ENCODE results near the gene SMYD2. TPM values are rescaled to one million over a fixed set of nuclear protein-coding genes. Genes with fewer than 3 reads are reported as not detected.

The SMYD2 gene
- total and polyA plus RNA-seq, 5 donors from 2014 or later, result 30.9 to 52.3 (median 46.4) TPM

GRCh38 chr1:214351551-214352277 is 70.8 kb downstream of the SMYD2 start:
- Histone ChIP-seq H3K4me1 (ENCODE audit: control insufficient read depth, insufficient read depth, low read length, poor library complexity, severe bottlenecking) (no peaks in the 10 kb centered on the region), H3K4me3 (ENCODE audit: low read depth, low read length) (no peak overlapping the region), H3K27ac (ENCODE audit: insufficient read depth, low read length, poor library complexity, severe bottlenecking) (no peak overlapping the region), H3K36me3 (ENCODE audit: control insufficient read depth, insufficient read depth, low read length) (no peaks in the 10 kb centered on the region), H3K9me3 (ENCODE audit: control insufficient read depth in 2 of 2, low read length in 2 of 2) (no peaks in the 10 kb centered on the region), H3K27me3 (ENCODE audit: control insufficient read depth, insufficient read depth, low read length) (no peaks in the 10 kb centered on the region)
- DNase-seq (no peak), ATAC-seq (ENCODE audit: low read depth in 2 of 2) (no peak)
- Mint-ChIP-seq H3K27ac (no peak overlapping the region), H3K27me3 (peaks cover under 1% of the 10 kb centered on the region), H3K4me3 (no peak overlapping the region), H3K4me1 (no peaks in the 10 kb centered on the region), H3K36me3 (peaks cover 3% of the 10 kb centered on the region), H3K9me3 (no peaks in the 10 kb centered on the region)

DNA sequence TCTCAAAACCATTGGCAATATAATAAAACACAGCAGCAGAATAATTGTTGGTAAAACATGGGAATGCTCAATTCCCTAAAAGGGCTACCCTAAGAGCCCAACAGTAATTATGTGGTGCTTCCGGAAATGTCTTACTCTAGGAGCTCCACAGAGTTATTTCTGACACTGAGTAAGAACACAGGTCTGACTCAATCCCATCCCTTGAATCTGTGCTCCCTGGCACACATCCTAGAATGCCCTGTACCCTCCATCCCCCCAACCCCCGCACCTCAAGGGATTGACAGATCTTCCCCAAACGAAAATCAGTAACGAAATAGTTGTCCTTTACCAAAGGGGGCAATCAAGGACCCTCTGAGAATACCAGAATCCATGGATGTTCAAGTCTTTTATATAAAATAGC is 71.9 kb downstream of the SMYD2 start:
- peaks cover 9% of the 10 kb centered on the region for H3K27me3 Mint-ChIP-seq
- no peaks in the 10 kb centered on the region for H3K9me3 Mint-ChIP-seq
- H3K27ac ChIP-seq (ENCODE audit: insufficient read depth, low read length, poor library complexity, severe bottlenecking), result no peak overlapping the region
- H3K36me3 ChIP-seq (ENCODE audit: control insufficient read depth, insufficient read depth, low read length), result no peaks in the 10 kb centered on the region
- DNase-seq (no peak), ATAC-seq (ENCODE audit: low read depth in 2 of 2) (no peak)
- no peaks in the 10 kb centered on the region for H3K27me3 ChIP-seq (ENCODE audit: control insufficient read depth, insufficient read depth, low read length)
- H3K4me1 ChIP-seq (ENCODE audit: control insufficient read depth, insufficient read depth, low read length, poor library complexity, severe bottlenecking), result no peaks in the 10 kb centered on the region
- H3K4me1 Mint-ChIP-seq, result no peaks in the 10 kb centered on the region
- H3K36me3 Mint-ChIP-seq, result peaks cover 3% of the 10 kb centered on the region
- no peaks in the 10 kb centered on the region for H3K9me3 ChIP-seq (ENCODE audit: control insufficient read depth in 2 of 2, low read length in 2 of 2)
- H3K4me3 Mint-ChIP-seq, result no peak overlapping the region
- H3K4me3 ChIP-seq (ENCODE audit: low read depth, low read length), result no peak overlapping the region
- no peak overlapping the region for H3K27ac Mint-ChIP-seq

- DNase-seq, result no peak
- Mint-ChIP-seq H3K27me3 (peaks cover 12% of the 10 kb centered on the region), H3K9me3 (no peaks in the 10 kb centered on the region), H3K36me3 (peaks cover 3% of the 10 kb centered on the region), H3K4me1 (no peaks in the 10 kb centered on the region), H3K4me3 (no peak overlapping the region), H3K27ac (no peak overlapping the region)
- Histone ChIP-seq H3K27me3 (ENCODE audit: control insufficient read depth, insufficient read depth, low read length) (no peaks in the 10 kb centered on the region), H3K4me1 (ENCODE audit: control insufficient read depth, insufficient read depth, low read length, poor library complexity, severe bottlenecking) (no peaks in the 10 kb centered on the region), H3K9me3 (ENCODE audit: control insufficient read depth in 2 of 2, low read length in 2 of 2) (no peaks in the 10 kb centered on the region), H3K36me3 (ENCODE audit: control insufficient read depth, insufficient read depth, low read length) (no peaks in the 10 kb centered on the region), H3K4me3 (ENCODE audit: low read depth, low read length) (no peak overlapping the region), H3K27ac (ENCODE audit: insufficient read depth, low read length, poor library complexity, severe bottlenecking) (no peak overlapping the region)
- no peak for ATAC-seq (ENCODE audit: low read depth in 2 of 2)
These were observed 73.6 kb downstream of the SMYD2 start for GRCh38 chr1:214354440-214355148.

- Histone ChIP-seq H3K27ac (ENCODE audit: insufficient read depth, low read length, poor library complexity, severe bottlenecking) (no peak overlapping the region), H3K27me3 (ENCODE audit: control insufficient read depth, insufficient read depth, low read length) (peaks cover 2% of the 10 kb centered on the region), H3K9me3 (ENCODE audit: control insufficient read depth in 2 of 2, low read length in 2 of 2) (no peaks in the 10 kb centered on the region), H3K36me3 (ENCODE audit: control insufficient read depth, insufficient read depth, low read length) (no peaks in the 10 kb centered on the region), H3K4me3 (ENCODE audit: low read depth, low read length) (no peak overlapping the region), H3K4me1 (ENCODE audit: control insufficient read depth, insufficient read depth, low read length, poor library complexity, severe bottlenecking) (no peaks in the 10 kb centered on the region)
- no peak overlapping the region for H3K27ac Mint-ChIP-seq
- peaks cover 0 to 1% (median 0%) of the 10 kb centered on the region in 7 donors for H3K9me3 Mint-ChIP-seq
- no peaks in the 10 kb centered on the region for H3K36me3 Mint-ChIP-seq
- H3K4me3 Mint-ChIP-seq, result no peak overlapping the region
- DNase-seq (no peak), ATAC-seq (ENCODE audit: low read depth in 2 of 2) (no peak)
- no peaks in the 10 kb centered on the region for H3K4me1 Mint-ChIP-seq
- H3K27me3 Mint-ChIP-seq, result peaks cover 12% of the 10 kb centered on the region
These were observed 79.2 kb downstream of the SMYD2 start for GRCh38 chr1:214360116-214360515.

DNA sequence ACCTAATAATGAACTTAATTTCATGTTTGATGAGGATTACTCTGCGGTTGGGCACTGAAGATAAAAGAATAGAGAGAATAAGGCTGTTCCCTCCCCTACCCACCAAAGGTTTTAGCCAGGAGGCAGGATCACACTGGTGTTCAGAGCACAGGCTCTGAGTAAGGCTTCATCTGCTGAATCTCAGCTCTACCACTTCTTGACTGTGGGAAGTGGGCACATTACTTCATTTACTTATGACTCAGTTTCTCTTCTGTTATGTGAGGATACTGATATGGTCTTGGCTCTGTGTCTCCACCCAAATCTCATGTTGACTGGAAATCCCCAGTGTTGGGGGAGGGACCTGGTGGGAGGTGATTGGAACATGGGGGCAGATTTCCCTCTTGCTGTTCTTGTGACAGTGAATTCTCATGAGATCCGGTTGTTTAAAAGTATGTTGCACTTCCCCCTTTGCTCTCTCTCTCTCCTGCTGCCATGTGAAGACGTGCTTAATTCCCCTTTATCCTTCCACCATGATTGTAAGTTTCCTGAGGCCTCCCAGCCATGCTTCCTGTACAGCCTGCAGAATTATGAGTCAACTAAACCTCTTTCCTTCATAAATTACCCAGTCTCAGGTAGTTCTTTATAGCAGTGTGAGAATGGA is 79.7 kb downstream of the SMYD2 start:
- Mint-ChIP-seq H3K27me3 (peaks cover 12% of the 10 kb centered on the region), H3K4me1 (no peaks in the 10 kb centered on the region)
- ATAC-seq (ENCODE audit: low read depth in 2 of 2), result no peak

GRCh38 chr1:214361636-214362035 is 80.7 kb downstream of the SMYD2 start:
- H3K36me3 Mint-ChIP-seq, result no peaks in the 10 kb centered on the region
- no peaks in the 10 kb centered on the region for H3K9me3 ChIP-seq (ENCODE audit: control insufficient read depth in 2 of 2, low read length in 2 of 2)
- no peak overlapping the region for H3K27ac Mint-ChIP-seq
- no peaks in the 10 kb centered on the region for H3K4me1 Mint-ChIP-seq
- peaks cover 2% of the 10 kb centered on the region for H3K27me3 ChIP-seq (ENCODE audit: control insufficient read depth, insufficient read depth, low read length)
- H3K4me3 ChIP-seq (ENCODE audit: low read depth, low read length), result no peak overlapping the region
- H3K4me1 ChIP-seq (ENCODE audit: control insufficient read depth, insufficient read depth, low read length, poor library complexity, severe bottlenecking), result no peaks in the 10 kb centered on the region
- no peak overlapping the region for H3K4me3 Mint-ChIP-seq
- peaks cover 16% of the 10 kb centered on the region for H3K27me3 Mint-ChIP-seq
- H3K36me3 ChIP-seq (ENCODE audit: control insufficient read depth, insufficient read depth, low read length), result no peaks in the 10 kb centered on the region
- DNase-seq (no peak), ATAC-seq (ENCODE audit: low read depth in 2 of 2) (no peak)
- H3K9me3 Mint-ChIP-seq, result peaks cover 0 to 1% (median 0%) of the 10 kb centered on the region in 7 donors
- H3K27ac ChIP-seq (ENCODE audit: insufficient read depth, low read length, poor library complexity, severe bottlenecking), result no peak overlapping the region

More for the DNA sequence above, 79.7 kb downstream of the SMYD2 start:
- Mint-ChIP-seq H3K36me3 (no peaks in the 10 kb centered on the region), H3K27ac (no peak overlapping the region), H3K9me3 (peaks cover 0 to 1% (median 0%) of the 10 kb centered on the region in 7 donors), H3K4me3 (no peak overlapping the region)
- Histone ChIP-seq H3K4me3 (ENCODE audit: low read depth, low read length) (no peak overlapping the region), H3K4me1 (ENCODE audit: control insufficient read depth, insufficient read depth, low read length, poor library complexity, severe bottlenecking) (no peaks in the 10 kb centered on the region), H3K27ac (ENCODE audit: insufficient read depth, low read length, poor library complexity, severe bottlenecking) (no peak overlapping the region), H3K9me3 (ENCODE audit: control insufficient read depth in 2 of 2, low read length in 2 of 2) (no peaks in the 10 kb centered on the region), H3K27me3 (ENCODE audit: control insufficient read depth, insufficient read depth, low read length) (peaks cover 2% of the 10 kb centered on the region), H3K36me3 (ENCODE audit: control insufficient read depth, insufficient read depth, low read length) (no peaks in the 10 kb centered on the region)
- no peak for DNase-seq

DNA sequence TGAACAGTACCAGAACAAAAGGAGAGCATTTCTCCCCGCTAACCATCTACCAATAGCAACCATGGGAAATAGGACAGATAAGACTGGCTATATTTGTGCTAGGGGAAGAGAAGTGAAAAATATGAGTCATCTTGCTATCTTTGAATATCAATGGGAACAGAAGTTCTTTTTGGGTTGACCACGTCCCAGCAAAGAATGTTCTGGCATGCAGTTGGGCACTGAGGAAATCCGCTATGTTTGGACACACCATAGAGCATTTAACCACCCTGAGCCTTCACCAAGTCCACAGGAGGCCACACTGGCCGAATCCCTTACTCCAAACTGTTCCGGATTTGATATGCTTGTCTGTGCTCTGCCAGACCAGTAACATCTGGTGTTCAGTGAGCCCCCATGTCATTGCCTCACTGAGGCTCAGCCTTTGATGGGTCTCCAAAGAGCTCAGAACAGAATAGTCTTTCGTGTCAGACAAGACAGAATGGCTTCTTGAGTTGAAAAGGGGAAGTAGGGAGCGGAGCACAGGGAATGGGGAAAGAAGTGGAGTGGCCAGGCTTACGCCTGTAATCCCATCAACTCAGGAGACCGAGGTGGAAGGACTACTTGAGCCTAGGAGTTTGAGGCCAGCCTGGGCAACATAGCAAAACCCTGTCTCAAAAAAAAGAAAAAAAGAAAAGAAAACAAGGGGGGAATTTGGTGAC is 81.4 kb downstream of the SMYD2 start:
- peaks cover 10% of the 10 kb centered on the region for H3K27me3 Mint-ChIP-seq
- H3K9me3 Mint-ChIP-seq, result peaks cover 0 to 1% (median 0%) of the 10 kb centered on the region in 7 donors

More for the DNA sequence above, 81.4 kb downstream of the SMYD2 start:
- DNase-seq (no peak), ATAC-seq (ENCODE audit: low read depth in 2 of 2) (no peak)
- Mint-ChIP-seq H3K36me3 (no peaks in the 10 kb centered on the region), H3K4me1 (no peaks in the 10 kb centered on the region), H3K27ac (peak overlapping the region in 1 of 3 donors; percentile 15), H3K4me3 (no peak overlapping the region)
- Histone ChIP-seq H3K4me3 (ENCODE audit: low read depth, low read length) (no peak overlapping the region), H3K27me3 (ENCODE audit: control insufficient read depth, insufficient read depth, low read length) (peaks cover 2% of the 10 kb centered on the region), H3K9me3 (ENCODE audit: control insufficient read depth in 2 of 2, low read length in 2 of 2) (no peaks in the 10 kb centered on the region), H3K4me1 (ENCODE audit: control insufficient read depth, insufficient read depth, low read length, poor library complexity, severe bottlenecking) (no peaks in the 10 kb centered on the region), H3K27ac (ENCODE audit: insufficient read depth, low read length, poor library complexity, severe bottlenecking) (no peak overlapping the region), H3K36me3 (ENCODE audit: control insufficient read depth, insufficient read depth, low read length) (no peaks in the 10 kb centered on the region)

Data from CD4-positive, CD25-positive, alpha-beta regulatory T cell (primary cell).